SH-SY5Y (cell line): Measurements from ENCODE around the gene TMEM250.

Experiments
- GATA2 ChIP-seq: IDR thresholded peaks from 2 replicates; pipeline ENCODE4 v1.6.1; 2011; ENCODE audit warnings: mild to moderate bottlenecking, low read depth, low read length
- GATA3 ChIP-seq: IDR thresholded peaks from 2 replicates; pipeline ENCODE4 v1.6.1; 2011; ENCODE audit warnings: low read depth, mild to moderate bottlenecking, low read length, moderate library complexity

GRCh38 chr9:136086213-136086881, 32.3 kb downstream of the TMEM250 start:
- TF ChIP-seq GATA2 (no peak), GATA3 (no peak)
